Ishikawa (cell line): ENCODE measurements around the gene CTNND2.

ENCODE experiments used
- CEBPB ChIP-seq: IDR thresholded peaks from 2 replicates; pipeline ENCODE4 v1.6.1; 2012
- CREB1 ChIP-seq: IDR thresholded peaks from 2 replicates; pipeline ENCODE4 v1.6.1; 2012; ENCODE audit warnings: low read depth
- EGR1 ChIP-seq: IDR thresholded peaks from 2 replicates; pipeline ENCODE4 v1.6.1; 2012
- EP300 ChIP-seq: IDR thresholded peaks from 2 replicates; pipeline ENCODE4 v1.6.1; 2012; ENCODE audit warnings: borderline replicate concordance
- FOXM1 ChIP-seq: IDR thresholded peaks from 2 replicates; pipeline ENCODE4 v1.6.1; 2012; ENCODE audit warnings: low read depth, borderline replicate concordance
- MAX ChIP-seq: IDR thresholded peaks from 2 replicates; pipeline ENCODE4 v1.6.1; 2012
- NFIC ChIP-seq: IDR thresholded peaks from 2 replicates; pipeline ENCODE4 v1.6.1; 2012
- RAD21 ChIP-seq: IDR thresholded peaks from 2 replicates; pipeline ENCODE4 v1.6.1; 2012; ENCODE audit warnings: low read depth
- REST ChIP-seq: IDR thresholded peaks from 2 replicates; pipeline ENCODE4 v1.6.1; 2012; ENCODE audit warnings: low read depth, mild to moderate bottlenecking
- TAF1 ChIP-seq: IDR thresholded peaks from 2 replicates; pipeline ENCODE4 v1.6.1; 2012; ENCODE audit warnings: low read depth, mild to moderate bottlenecking
- TCF12 ChIP-seq: IDR thresholded peaks from 2 replicates; pipeline ENCODE4 v1.6.1; 2012; ENCODE audit warnings: low read depth
- TEAD4 ChIP-seq: IDR thresholded peaks from 2 replicates; pipeline ENCODE4 v1.6.1; 2012
- USF1 ChIP-seq: IDR thresholded peaks from 2 replicates; pipeline ENCODE4 v1.6.1; 2012
- YY1 ChIP-seq: IDR thresholded peaks from 2 replicates; pipeline ENCODE4 v1.6.1; 2012; ENCODE audit warnings: low read depth
- ZBTB7A ChIP-seq: IDR thresholded peaks from 2 replicates; pipeline ENCODE4 v1.6.1; 2012; ENCODE audit warnings: low read depth

Gene CTNND2

GRCh38 chr5:11182441-11183080, 721.7 kb downstream of the CTNND2 start:
- TF ChIP-seq TCF12 = no peak
- TF ChIP-seq NFIC = no peak
- TF ChIP-seq CEBPB = 0 out of 2 replicates have a peak, but pooled peaks have one; percentile 28
- peak; percentile 66 for TF ChIP-seq RAD21

GRCh38 chr5:11181940-11182339, 722.3 kb downstream of the CTNND2 start:
- TF ChIP-seq TEAD4 (no peak), RAD21 (no peak), USF1 (no peak), YY1 (no peak), ZBTB7A (no peak), EGR1 (no peak), NFIC (no peak), CREB1 (no peak), TAF1 (no peak), MAX (no peak), TCF12 (no peak), FOXM1 (no peak)

- TF ChIP-seq MAX (no peak), TCF12 (no peak), NFIC (no peak), ZBTB7A (no peak), CEBPB (no peak), TAF1 (no peak), RAD21 (no peak), YY1 (no peak), EP300 (no peak), FOXM1 (no peak), TEAD4 (no peak), USF1 (no peak), CREB1 (no peak), EGR1 (no peak), REST (no peak)
Observed at GRCh38 chr5:11180890-11181289, 723.4 kb downstream of the CTNND2 start.

- TF ChIP-seq REST (no peak), MAX (no peak), CREB1 (no peak), CEBPB (no peak), ZBTB7A (no peak), FOXM1 (no peak), USF1 (no peak), NFIC (no peak), TEAD4 (no peak), TCF12 (no peak), YY1 (no peak)
Observed at GRCh38 chr5:11177999-11178711, 726.1 kb downstream of the CTNND2 start.

- peak; percentile 28; the same call in 1 of the 2 replicates for TF ChIP-seq TEAD4
- no peak for TF ChIP-seq CREB1
Observed at GRCh38 chr5:11174591-11174990, 729.7 kb downstream of the CTNND2 start.
